IMR-90 (cell line): ENCODE measurements around the gene GNG8.
"Not testable (repeated sequence)": the region's sequence is repeated elsewhere in the genome, so short reads cannot be mapped to it uniquely, and the experiment has no call there.

Experiments used
- CEBPB ChIP-seq: IDR thresholded peaks from 2 replicates; pipeline ENCODE4 v1.6.1; 2012; ENCODE audit warnings: low read depth, low read length, improper control_type of control experiment
- CTCF ChIP-seq: conservative IDR thresholded peaks from 2 replicates; pipeline ENCODE4 v1.5.1; 2012; ENCODE audit warnings: mild to moderate bottlenecking, low read depth, low read length, improper control_type of control experiment
- FOS ChIP-seq: fragments of 150-350 bp; IDR thresholded peaks from 2 replicates; pipeline ENCODE4 v1.6.1; 2016; ENCODE audit warnings: low read depth, low read length
- MAFK ChIP-seq: IDR thresholded peaks from 2 replicates; pipeline ENCODE4 v1.6.1; 2012; ENCODE audit warnings: low read depth, low read length, improper control_type of control experiment
- MAZ ChIP-seq: IDR thresholded peaks from 2 replicates; pipeline ENCODE4 v1.6.1; 2012; ENCODE audit warnings: low read depth, mild to moderate bottlenecking, low read length, improper control_type of control experiment, moderate library complexity, borderline replicate concordance
- POLR2A ChIP-seq: IDR thresholded peaks from 2 replicates; pipeline ENCODE4 v1.6.1; 2012; ENCODE audit warnings: mild to moderate bottlenecking, low read depth, low read length
- RCOR1 ChIP-seq: IDR thresholded peaks from 2 replicates; pipeline ENCODE4 v1.6.1; 2012; ENCODE audit warnings: mild to moderate bottlenecking, low read length, improper control_type of control experiment; ENCODE audit not compliant: insufficient replicate concordance

GRCh38 chr19:46628970-46629369 lies 7.0 kb downstream of the GNG8 start:
- TF ChIP-seq MAZ, CTCF, POLR2A, CEBPB, FOS, RCOR1, MAFK: not testable (repeated sequence)
